Measurements from ENCODE around the gene MSMB. TPM values are rescaled to one million over a fixed set of nuclear protein-coding genes. Genes with fewer than 3 reads are reported as not detected.
"Not testable (repeated sequence)": the region's sequence is repeated elsewhere in the genome, so short reads cannot be mapped to it uniquely, and the experiment has no call there.

The MSMB gene
- total RNA-seq, 1 donor from 2014 or later, result not detected

GRCh38 chr10:45997994-45998763, 47.9 kb downstream of the MSMB start:
- TF ChIP-seq CTCF (IDR thresholded peaks at IDR 0.05), result no peak
- intact Hi-C loops (cut with DNase I), result no loop called here
- H3K4me3 ChIP-seq, result no peak overlapping the region
- H3K36me3 ChIP-seq, result peaks cover 52% of the 10 kb centered on the region
- no peaks in the 10 kb centered on the region for H3K9me3 ChIP-seq
- H3K4me1 ChIP-seq, result no peaks in the 10 kb centered on the region
- peak; percentile 63 for ATAC-seq
- no peaks in the 10 kb centered on the region for H3K27me3 ChIP-seq
- H3K27ac ChIP-seq, result no peak overlapping the region
- DNase-seq, result no peak

GRCh38 chr10:45997557-45997956, 48.5 kb downstream of the MSMB start:
- no peaks in the 10 kb centered on the region for H3K4me1 ChIP-seq
- H3K27me3 ChIP-seq, result no peaks in the 10 kb centered on the region
- no peak for TF ChIP-seq CTCF (IDR thresholded peaks at IDR 0.05)
- no peak overlapping the region for H3K4me3 ChIP-seq
- no peaks in the 10 kb centered on the region for H3K9me3 ChIP-seq
- ATAC-seq (no peak), DNase-seq (no peak)
- H3K36me3 ChIP-seq, result peaks cover 50% of the 10 kb centered on the region
- intact Hi-C loops (cut with DNase I), result no loop called here
- no peak overlapping the region for H3K27ac ChIP-seq

- H3K36me3 ChIP-seq, result peaks cover 45% of the 10 kb centered on the region
- H3K4me1 ChIP-seq; intact Hi-C loops (cut with DNase I); ATAC-seq; H3K4me3 ChIP-seq; DNase-seq; H3K27me3 ChIP-seq; H3K27ac ChIP-seq; H3K9me3 ChIP-seq: not testable (repeated sequence)
These were observed 60.5 kb downstream of the MSMB start for GRCh38 chr10:45985590-45985989.

GRCh38 chr10:45984473-45984872, 61.6 kb downstream of the MSMB start:
- intact Hi-C loops (cut with DNase I); H3K27ac ChIP-seq; H3K9me3 ChIP-seq; DNase-seq; H3K27me3 ChIP-seq; H3K4me1 ChIP-seq; ATAC-seq; H3K4me3 ChIP-seq: not testable (repeated sequence)
- peaks cover 35% of the 10 kb centered on the region for H3K36me3 ChIP-seq

GRCh38 chr10:45983538-45984186, 62.4 kb downstream of the MSMB start:
- H3K4me3 ChIP-seq; H3K9me3 ChIP-seq; H3K27me3 ChIP-seq; H3K27ac ChIP-seq; DNase-seq; intact Hi-C loops (cut with DNase I); H3K4me1 ChIP-seq: not testable (repeated sequence)
- peak; percentile 91 for ATAC-seq
- H3K36me3 ChIP-seq, result peaks cover 27% of the 10 kb centered on the region
- peak; percentile 42 for TF ChIP-seq CTCF (IDR thresholded peaks at IDR 0.05)

Other genes starting within 250 kb of the MSMB start
- 22.1 TPM for gene AGAP4, start 198.8 kb downstream of the MSMB start, total RNA-seq
- 35.8 TPM for gene TIMM23, start 73.8 kb downstream of the MSMB start, total RNA-seq
- 187 TPM for gene NCOA4, start 15.6 kb downstream of the MSMB start, total RNA-seq
- gene ANTXRL, start 240.7 kb upstream of the MSMB start, total RNA-seq, result not detected